NCI-H748 (cell line): Measurements from ENCODE around the gene ASB7.
A peak's percentile ranks its signal among the peaks of the same experiment; 100 is the strongest.
"Not testable (repeated sequence)": the region's sequence is repeated elsewhere in the genome, so short reads cannot be mapped to it uniquely, and the experiment has no call there.

Experiments used
- DNase-seq: peaks from one replicate; lab custom pipeline; 2025; ENCODE audit not compliant: unreplicated experiment; lab: John Stamatoyannopoulos, UW

The ASB7 gene

GRCh38 chr15:100648951-100649350, 46.6 kb downstream of the ASB7 start:
- DNase-seq: no peak

GRCh38 chr15:100650685-100651084, 48.3 kb downstream of the ASB7 start:
- no peak for DNase-seq

GRCh38 chr15:100651253-100651652, 48.9 kb downstream of the ASB7 start:
- DNase-seq: no peak

- DNase-seq: no peak
Observed at GRCh38 chr15:100652116-100652515, 49.7 kb downstream of the ASB7 start.

DNA sequence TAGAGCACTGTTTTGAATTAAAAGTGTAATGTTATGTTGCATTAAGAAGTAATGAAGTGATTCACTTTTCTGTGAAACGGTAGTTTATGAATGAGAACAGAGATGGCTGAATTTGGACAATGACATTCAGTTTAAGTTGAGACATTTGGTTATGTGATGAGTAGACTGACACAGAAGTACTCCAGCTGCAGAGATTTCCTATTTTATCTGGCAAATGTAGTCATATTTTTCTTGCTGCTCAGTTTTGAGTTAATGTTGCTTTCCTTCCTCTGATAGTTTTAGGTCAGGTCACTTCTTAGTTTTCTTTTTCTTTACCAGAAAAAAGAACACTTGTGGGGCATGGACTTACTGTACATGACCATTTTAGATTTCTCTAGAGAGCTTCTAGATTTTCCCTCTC, 51.2 kb downstream of the ASB7 start:
- no peak for DNase-seq

DNA sequence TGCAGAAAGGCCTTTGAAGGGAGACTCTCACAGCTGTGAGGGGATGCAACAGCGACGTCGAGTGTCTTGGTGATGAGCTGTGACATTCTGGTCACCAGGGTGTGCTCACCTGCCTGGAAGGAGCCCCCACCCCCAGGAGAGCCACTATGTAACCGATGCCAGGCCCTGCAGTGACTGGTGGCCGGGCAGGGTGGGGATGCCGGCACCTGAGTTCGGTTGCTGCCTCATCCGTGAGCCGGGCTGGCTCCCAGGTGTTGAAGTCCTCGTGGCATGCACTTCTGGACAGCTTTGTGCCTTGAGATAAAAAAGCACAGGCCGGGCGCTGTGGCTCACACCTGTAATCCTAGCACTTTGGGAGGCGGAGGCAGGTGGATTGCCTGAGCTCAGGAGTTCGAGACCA, 56.5 kb downstream of the ASB7 start:
- no peak for DNase-seq

DNA sequence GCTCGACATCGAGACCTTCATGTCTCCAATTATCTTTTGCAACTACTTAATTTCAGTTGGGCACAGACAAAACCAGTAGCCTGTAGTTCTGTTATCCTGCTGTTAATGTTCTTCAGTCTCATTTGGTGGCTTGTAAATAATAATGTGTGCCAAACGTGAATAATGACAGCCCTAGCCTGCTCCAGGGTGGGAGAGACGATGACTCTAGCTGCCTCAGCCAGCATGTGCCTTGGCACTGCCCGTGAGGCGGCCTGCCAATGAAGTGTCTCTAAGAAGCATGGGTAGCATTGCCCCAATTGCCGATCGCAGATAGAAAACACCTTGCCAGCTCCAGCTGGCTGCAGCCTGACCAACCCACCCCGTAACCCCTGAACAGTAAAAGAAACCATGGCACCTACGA, 58.8 kb downstream of the ASB7 start:
- no peak for DNase-seq

GRCh38 chr15:100663086-100663914, 60.9 kb downstream of the ASB7 start:
- DNase-seq: no peak

DNA sequence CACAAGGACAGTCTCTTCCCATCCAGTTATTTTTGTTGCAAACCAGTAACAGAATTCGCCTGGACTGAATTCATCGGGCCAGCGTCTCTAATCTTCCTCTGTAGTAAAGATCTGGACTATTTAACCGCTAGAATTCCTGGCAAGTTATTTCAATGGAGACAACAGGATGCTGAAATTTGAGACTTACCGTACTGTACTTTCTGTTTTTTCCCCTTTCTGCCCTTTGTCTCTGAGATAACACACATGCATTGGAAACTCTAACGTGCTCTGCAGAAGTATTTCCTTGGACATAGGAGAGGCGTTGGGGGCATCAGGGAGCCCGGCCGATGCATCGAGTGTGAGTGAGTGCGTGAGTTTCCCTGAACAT, 61.5 kb downstream of the ASB7 start:
- no peak for DNase-seq

DNA sequence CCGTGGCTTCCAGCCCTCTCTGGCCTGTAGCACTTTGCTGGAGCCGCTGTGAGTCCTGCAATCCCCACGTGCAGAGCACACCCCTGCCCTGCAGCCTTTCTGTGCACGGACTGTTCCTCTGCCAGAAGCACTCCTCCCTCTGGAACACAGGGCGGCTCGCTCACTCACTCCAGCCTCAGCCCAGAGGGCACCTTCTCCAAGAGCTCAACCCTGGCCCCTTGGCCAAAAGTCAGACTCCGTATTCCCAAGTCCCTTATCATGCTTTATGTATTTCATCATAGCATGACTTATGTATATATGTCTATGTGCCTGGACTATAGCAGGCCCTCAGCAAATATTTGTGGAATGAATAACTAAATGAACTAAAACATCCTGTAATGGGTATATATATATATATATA, 63.2 kb downstream of the ASB7 start:
- no peak for DNase-seq

- no peak for DNase-seq
Observed at GRCh38 chr15:100667405-100668347, 65.3 kb downstream of the ASB7 start.

DNA sequence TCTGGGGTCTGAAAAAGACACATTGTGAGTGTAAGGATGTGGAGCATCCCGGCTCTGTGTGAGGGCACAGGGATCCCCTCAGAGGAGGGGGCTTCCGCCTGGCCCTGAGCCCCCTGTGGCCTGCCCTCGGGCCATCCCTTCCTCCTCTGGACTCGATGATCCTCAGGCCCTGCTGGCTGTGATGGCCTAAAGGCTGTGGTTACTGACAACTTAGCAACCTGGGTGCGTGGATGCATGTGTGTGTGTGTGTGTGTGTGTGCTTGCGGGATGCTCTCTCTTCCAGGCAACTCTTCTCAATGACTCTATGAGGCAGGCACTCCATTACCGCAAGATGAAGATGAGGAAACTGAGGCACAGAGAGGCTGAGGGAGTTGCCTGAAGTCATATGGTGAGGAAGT, 66.0 kb downstream of the ASB7 start:
- no peak for DNase-seq

DNA sequence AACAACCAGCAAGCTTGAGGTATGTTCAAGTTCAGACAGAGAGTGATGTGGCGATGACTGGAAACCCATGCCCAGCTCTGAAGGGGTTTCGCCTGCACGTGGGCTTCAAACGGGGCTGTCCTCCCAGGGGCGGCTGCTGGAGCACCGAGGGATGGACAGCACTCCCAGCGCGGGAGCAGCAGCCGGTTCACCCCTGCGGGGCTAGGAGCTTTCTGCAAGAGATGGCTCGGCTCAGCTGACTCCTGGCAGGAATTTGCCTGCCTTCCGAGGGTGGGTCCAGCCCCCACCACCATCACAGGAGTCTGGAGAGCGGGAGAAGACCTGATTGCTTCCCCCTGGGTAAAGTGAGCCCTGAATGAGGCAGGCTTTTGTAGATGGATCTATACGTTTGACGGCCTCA, 66.9 kb downstream of the ASB7 start:
- no peak for DNase-seq

DNA sequence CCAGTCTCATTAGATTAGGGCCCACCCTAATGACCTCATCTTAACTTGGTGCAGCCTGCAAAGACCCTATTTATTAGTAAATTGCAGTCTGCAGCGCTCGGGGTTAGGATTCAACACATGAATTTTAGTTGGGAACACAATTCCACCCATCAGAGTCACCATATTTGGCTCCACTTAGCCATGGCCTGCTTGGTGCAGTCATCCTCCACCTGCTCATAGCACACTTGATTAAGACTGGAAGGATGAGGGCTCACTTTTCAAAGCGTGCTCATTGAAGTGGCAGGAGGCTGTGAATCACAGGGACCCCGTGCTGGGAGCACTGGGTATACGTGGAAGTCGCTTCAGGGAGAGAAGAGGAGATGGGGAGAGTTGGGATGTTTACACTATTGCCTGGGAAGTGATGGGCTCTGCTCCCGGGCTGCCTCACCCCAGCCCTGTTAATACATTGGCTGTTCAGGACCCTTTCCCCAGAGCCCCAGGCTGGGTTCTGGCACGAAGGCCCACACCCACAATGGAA, 68.2 kb downstream of the ASB7 start:
- no peak for DNase-seq

GRCh38 chr15:100671124-100671680, 68.8 kb downstream of the ASB7 start:
- DNase-seq: no peak

DNA sequence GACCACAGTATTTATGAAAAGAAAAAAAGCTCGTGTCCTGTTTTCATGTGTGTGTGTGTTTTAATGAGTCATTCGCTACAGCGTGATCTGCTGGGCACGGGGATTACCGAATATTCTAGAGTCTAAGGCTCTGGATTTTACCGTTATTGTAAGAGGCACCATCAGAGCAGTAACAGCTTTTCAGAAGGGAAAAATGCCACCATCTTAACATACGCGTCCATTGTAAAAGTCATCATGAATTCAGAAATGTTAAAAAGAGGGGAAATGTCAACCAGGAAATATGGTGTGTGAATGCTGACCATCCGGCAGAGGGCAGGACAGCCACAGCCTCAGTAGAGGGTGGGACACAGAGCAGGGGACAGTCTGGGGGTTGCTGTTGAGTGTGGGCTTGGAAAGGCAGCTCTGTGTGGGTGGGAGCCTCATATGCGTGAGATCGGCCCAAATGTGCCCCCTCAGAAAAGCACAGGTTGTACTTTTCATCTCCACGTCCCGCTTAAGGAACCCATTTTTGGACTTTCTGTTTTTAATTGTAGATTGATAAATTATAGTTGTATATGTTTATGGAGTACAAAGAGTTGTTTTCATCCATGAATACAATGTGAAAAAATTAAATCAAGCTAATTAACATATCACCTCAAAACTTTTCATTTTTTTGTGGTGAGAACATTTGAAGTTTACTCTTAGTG, 69.6 kb downstream of the ASB7 start:
- peak; percentile 14 for DNase-seq

DNA sequence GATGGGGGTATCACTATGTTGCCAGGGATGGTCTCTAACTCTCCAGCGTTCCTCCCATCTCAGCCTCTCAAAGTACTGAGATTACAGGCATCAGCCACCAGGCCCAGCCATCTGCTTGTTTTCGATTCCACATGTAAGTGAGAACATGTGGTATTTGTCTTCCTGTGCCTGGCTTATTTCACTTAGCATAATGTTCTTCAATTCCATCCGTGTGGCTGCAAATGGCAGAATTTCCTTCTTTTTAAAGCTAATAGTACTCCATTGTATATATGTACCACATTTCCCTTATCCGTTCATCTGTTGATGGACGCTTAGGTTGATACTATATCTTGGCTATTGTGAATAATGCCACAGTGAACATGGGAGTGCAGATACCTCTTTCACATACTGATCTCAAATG, 70.6 kb downstream of the ASB7 start:
- DNase-seq: no peak

DNA sequence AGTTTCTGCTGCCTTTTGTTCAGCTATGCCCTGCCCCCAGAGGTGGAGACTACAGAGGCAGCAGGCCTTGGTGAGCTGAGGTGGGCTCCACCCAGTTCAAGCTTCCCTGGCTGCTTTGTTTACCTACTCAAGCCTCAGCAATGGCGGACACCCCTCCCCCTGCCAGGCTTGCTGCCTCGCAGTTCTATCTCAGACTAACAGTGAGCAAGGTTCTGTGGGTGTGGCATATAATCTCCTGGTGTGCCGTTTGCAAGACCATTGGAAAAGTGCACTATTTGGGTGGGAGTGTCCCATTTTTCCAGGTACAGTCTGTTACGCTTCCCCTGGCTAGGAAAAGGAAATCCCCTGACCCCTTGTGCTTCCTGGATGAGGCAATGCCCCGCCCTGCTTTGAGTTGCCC, 76.8 kb downstream of the ASB7 start:
- DNase-seq: not testable (repeated sequence)

- no peak for DNase-seq
Observed at GRCh38 chr15:100680726-100681125, 78.3 kb downstream of the ASB7 start.

- no peak for DNase-seq
Observed at GRCh38 chr15:100681335-100681746, 79.0 kb downstream of the ASB7 start.

- no peak for DNase-seq
Observed at GRCh38 chr15:100682468-100682867, 80.1 kb downstream of the ASB7 start.
